Stimulated activated CD8-positive, alpha-beta memory T cell treated with anti-CD3 and anti-CD28 coated beads, Interleukin-4, amount 100 ng/mL, for 1 hour (primary cell): ENCODE measurements around the gene IDH3B.

ENCODE experiments used
- DNase-seq, 2 donors: peaks; one replicate each; pipeline ENCODE4 v3.0.0-alpha.2; 2020; ENCODE audit warnings: low read depth in 2 of 2, low spot score in 1 of 2

Gene IDH3B

DNA sequence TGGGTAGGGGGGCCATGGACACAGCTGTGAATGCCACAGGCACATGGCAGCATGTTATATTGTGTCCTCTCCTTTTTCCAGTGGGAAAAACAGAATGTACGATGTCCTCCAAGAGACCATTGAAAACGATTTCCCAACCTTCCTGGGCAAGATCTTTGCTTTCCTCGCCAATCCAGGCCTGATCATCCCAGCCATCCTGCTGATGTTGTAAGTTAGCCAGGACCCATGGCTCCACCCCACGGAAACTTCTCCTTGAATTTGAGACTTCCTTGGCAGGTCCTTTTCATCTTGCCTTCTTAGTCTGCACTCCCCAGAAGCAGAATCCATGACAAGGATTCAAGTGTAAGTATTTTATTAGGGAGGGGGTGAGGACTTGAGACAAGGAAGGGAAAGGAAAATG lies 39.8 kb downstream of the IDH3B start:
- DNase-seq = no peak

DNA sequence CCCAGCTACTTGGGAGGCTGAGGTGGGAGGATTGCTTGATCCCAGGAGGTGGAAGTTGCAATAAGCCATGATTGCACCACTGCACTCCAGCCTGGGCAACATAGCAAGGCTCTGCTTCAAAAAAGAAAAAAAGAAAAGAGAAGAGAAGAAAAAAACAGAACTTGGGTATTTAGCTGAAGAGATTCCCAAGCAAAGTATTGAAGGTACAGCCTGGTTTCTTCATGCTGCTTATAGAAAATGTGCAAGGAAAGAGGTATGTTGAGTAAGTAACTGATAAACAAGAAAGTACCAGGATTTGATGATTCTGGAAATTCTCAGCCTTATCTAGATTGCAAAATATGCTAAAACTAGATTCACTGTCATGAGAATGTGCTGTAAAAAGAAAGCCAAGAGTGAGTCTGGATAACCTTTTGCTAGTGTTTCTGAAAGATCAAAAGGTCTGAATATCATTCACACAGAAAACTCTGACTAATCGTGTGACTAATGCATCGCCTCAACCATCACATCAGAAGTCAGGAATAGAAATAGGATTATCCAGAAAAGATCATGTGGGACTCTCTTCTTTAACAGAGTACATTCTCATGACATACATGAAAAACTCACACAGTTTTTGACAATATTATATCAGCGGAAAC lies 43.9 kb downstream of the IDH3B start:
- no peak for DNase-seq

DNA sequence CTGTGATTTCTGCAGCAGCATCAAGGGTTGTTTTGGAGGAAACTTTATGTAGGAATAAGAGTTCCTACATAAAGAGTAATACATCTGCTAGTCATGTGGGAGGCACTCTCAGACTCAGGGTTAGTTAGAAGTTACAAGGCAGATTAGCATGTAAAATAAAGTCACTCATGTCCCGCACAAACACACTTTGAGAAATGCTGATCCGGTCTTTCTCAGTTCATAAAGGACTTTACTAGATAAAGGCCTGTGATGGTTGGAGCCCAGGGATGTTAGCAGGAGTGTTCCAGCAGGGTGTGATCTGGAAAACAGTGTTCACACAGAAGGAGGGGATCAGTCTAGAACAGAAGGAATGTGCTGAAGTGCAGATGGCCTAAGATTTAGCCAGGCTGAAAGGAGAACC lies 44.7 kb downstream of the IDH3B start:
- no peak for DNase-seq

DNA sequence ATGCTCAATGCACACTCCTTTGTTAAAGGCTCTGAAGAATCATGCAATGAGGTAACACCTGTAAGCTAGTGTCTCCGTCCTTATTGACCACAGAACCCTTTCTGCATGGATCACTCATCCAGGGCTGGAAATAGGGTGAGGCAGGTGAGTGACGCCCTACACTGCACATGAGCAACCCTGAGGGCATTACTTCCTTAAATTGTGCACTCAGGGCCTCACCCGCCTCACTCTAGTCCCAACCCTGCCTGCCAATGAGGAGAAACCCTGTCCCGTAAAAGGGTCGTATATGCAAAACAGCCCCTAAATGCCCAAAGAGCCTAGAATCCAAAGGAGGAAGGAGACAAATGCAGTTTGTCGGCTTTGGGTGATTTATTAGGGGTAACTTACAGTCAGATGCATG lies 45.2 kb downstream of the IDH3B start:
- DNase-seq = no peak

DNA sequence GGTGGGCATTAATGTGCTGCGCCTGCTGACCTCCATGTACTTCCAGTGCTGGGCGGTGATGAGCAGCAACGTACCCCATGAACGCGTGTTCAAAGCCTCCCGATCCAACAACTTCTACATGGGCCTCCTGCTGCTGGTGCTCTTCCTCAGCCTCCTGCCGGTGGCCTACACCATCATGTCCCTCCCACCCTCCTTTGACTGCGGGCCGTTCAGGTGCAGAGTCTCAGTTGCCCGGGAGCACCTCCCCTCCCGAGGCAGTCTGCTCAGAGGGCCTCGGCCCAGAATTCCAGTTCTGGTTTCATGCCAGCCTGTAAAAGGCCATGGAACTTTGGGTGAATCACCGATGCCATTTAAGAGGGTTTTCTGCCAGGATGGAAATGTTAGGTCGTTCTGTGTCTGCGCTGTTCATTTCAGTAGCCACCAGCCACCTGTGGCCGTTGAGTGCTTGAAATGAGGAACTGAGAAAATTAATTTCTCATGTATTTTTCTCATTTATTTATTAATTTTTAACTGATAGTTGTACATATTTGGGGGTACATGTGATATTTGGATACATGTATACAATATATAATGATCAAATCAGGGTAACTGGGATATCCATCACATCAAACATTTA lies 46.8 kb downstream of the IDH3B start:
- no peak for DNase-seq

DNA sequence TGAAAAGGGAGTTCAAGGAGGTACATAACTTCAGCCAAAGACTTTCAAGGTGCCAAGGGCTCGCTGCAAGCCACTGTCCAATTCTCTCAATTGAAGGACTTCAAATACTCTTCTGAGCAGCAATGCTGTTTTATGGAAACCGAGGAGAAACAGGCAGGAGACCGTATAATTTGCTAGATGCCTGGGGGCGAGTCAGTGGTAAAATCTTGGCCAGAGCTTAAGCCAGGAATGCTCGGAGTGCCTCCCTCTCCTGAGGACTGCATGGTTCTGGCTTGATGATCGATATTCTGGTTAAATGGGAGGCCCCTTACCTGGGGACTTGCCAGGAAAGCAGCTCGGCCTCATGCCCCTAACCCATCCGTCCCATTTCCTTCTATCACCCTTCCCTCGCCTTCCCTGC lies 47.4 kb downstream of the IDH3B start:
- DNase-seq = no peak

DNA sequence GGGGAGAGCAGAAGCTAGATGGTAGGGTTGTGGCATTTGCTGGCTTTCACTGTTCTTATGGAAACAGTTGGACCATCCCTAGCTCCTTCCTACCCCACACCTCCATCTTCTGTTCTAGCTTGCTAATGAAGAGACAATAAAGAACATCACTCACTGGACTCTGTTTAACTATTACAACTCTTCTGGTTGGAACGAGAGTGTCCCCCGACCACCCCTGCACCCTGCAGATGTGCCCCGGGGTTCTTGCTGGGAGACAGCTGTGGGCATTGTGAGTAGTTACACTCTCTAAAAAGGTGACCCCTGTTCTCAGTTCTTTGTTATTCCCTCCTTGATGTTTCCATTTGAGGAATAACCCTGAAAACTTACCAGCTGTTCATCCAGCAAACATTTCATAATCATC lies 51.9 kb downstream of the IDH3B start:
- DNase-seq = no peak

DNA sequence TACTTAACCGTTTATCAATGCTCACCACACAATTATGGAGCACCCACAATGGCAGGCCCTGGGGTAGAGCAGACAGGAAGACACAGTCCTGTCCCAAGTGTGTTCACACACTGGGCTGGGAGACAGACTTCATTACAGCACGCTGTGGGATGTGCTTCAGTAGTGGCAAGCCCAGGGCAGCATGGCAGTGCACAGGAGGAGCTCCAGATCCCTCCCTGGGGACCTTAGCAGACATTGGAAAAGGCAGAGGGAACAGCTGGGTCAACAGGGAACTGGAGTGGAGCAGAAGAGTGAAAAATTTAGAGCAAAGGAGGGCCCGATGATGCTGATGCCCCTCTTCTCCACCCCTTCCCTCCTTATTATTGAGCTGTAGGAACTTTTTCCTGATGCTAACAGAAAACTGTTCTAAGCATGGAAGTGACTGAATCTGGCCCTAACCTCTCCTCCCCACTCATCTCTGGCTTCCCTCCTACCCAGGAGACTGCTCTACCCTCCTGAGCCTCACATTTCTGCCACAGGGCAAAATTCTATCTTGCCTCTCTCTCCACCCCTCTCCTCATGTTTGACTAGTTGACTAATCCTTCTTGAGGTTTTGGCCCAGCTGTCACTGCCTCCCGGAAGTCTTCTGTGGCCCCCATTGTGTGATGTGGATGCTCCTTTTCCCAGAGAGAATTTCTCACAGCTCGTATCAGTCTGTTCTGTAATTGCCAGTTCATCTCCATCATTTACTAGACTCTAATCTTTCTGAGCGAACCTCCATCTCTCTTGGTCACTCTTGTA lies 52.9 kb downstream of the IDH3B start:
- no peak for DNase-seq

DNA sequence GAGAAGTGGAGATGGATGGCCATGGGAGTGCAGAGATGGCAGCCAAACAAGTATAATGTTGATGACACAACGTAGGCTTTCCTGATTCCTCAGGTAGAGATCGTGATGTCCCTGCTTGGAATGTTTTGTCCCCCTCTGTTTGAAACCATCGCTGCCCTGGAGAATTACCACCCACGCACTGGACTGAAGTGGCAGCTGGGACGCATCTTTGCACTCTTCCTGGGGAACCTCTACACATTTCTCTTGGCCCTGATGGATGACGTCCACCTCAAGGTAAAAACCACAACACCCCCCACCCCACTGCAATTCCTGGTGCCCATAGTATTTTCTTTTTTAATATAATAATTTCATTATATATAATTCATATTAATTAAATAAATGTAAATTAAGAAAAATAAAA lies 53.7 kb downstream of the IDH3B start:
- no peak for DNase-seq
